SKM-1 treated with dmso at 0.1 percent for 144 hours (cell line): Measurements from ENCODE around the gene SMARCE1.
A peak's percentile ranks its signal among the peaks of the same experiment; 100 is the strongest.
"Not testable (repeated sequence)": the region's sequence is repeated elsewhere in the genome, so short reads cannot be mapped to it uniquely, and the experiment has no call there.

Experiments used
- DNase-seq: peaks from one replicate; lab custom pipeline; 2025; ENCODE audit not compliant: unreplicated experiment; lab: John Stamatoyannopoulos, UW

The SMARCE1 gene

GRCh38 chr17:40586264-40586663 lies 61.4 kb downstream of the SMARCE1 start:
- DNase-seq, result not testable (repeated sequence)

GRCh38 chr17:40584950-40585349 lies 62.7 kb downstream of the SMARCE1 start:
- not testable (repeated sequence) for DNase-seq

GRCh38 chr17:40582328-40582901 lies 65.2 kb downstream of the SMARCE1 start:
- DNase-seq, result peak; percentile 82

GRCh38 chr17:40580140-40580539 lies 67.5 kb downstream of the SMARCE1 start:
- DNase-seq, result no peak

GRCh38 chr17:40579471-40579870 lies 68.1 kb downstream of the SMARCE1 start:
- no peak for DNase-seq

GRCh38 chr17:40577611-40578065 lies 70.0 kb downstream of the SMARCE1 start:
- no peak for DNase-seq

- DNase-seq, result no peak
Measured at GRCh38 chr17:40576113-40576740, 71.4 kb downstream of the SMARCE1 start.
